Activated T-cell treated with anti-CD3 and anti-CD28 coated beads, Interleukin-2, amount 50 U/mL, for 1 hour (primary cell): ENCODE results near the gene PLA2G5.
"Not testable (repeated sequence)": the region's sequence is repeated elsewhere in the genome, so short reads cannot be mapped to it uniquely, and the experiment has no call there.

Experiments used
- DNase-seq: peaks from one replicate; pipeline ENCODE4 v3.0.0-alpha.2; 2020

The PLA2G5 gene

GRCh38 chr1:20069874-20070273 is at the start of gene PLA2G5:
Gene PLA2G5, plus strand, starts transcription at chr1:20070194. Its CDS starts 14,637 bp downstream, at chr1:20084831.
- no peak for DNase-seq

GRCh38 chr1:20028125-20028524 is 41.9 kb upstream of the PLA2G5 start:
- DNase-seq = no peak

DNA sequence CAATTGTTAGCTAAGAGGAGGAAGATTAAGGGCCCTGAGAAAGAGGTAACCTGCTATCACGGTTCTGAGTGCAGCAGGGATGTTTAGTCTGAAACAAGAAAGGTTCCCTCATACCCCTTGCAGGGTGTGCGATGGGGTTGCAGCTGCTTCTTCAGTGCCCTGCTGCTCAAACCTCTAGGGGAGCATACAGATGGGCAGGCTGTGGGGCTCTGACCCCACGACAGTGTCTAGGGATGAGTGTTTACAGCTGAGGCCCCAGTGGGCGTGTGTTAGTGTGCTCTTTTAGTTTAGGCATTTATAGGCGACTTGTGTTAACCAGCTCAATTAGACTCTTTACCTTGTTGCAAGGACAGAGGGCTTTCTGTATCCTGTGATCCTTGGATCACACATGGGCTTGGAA is 41.3 kb upstream of the PLA2G5 start:
- no peak for DNase-seq

DNA sequence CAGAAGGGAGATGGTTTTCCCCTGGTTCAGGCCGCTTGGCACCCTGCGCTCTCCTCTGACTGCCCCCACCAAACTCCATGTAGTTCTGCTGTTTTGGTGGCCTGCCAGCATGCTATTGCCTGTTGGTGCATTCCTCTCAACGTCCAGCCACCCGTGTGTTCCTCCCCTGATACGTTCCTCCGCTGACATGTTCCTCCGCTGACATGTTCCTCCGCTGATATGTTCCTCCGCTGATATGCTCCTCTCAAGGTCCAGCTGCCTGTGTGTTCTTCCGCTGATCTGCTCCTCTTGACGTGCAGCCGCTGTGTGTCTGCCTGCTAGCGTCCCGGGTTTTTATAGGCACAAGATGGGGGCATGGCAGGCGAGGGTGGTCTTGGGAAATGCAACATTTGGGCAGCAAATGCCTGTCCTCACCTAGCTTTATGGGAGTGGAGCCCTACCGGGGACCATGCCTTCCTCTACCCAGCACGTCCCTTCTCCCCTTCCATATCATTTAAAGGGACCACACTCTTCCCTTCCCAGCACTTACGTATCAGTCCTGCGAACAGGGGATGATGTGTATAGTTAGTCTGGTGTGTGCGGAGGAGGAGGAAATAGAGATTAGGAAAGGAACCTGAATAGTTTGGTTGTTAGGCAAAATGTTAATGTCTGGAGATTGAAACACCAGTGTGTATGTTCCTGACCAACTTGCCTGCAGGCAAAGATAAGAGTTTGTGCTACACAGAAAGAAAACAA is 40.6 kb upstream of the PLA2G5 start:
- no peak for DNase-seq

- DNase-seq = not testable (repeated sequence)
Observed at GRCh38 chr1:20030436-20031151, 39.4 kb upstream of the PLA2G5 start.

- no peak for DNase-seq
Observed at GRCh38 chr1:20031161-20031560, 38.8 kb upstream of the PLA2G5 start.

DNA sequence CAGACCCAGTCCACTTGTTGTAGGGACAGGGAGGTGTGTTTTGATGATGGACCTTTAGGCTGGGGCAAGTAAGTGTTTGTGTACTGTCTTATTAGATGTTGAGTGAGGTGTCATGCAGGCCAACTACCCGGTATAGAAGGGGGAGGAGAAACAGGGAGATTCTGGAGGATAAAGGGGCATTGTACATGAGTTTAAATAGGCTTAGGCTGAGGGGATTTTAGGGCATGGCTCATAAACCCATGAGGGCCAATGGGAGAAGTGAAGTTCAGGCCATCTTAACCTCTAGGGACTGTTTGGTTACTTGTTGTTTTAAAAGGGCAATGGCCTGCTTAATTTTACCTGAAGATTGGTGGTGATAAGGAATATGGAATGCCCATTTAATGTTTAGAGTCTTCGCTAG is 38.2 kb upstream of the PLA2G5 start:
- DNase-seq = no peak

- no peak for DNase-seq
Observed at GRCh38 chr1:20032425-20032824, 37.6 kb upstream of the PLA2G5 start.

DNA sequence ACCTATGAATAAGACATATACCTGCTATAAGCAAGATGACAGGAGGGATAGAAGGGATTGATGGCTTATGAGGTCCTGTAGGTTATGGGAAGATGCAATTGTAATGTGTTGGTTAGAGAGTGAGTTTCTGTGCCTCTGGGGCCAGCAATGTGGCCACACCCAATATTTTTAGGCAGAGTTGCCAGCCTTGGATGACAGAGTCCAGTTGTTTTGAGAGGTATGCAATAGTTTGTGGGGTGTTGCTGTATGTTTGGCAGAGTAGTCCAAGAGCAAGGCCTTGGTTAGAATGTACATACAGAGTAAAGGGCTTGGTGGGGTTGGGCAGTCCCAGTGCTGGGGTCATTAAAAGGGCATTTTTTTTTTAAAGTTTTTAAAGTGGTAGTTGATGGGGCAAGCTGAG is 36.6 kb upstream of the PLA2G5 start:
- no peak for DNase-seq

DNA sequence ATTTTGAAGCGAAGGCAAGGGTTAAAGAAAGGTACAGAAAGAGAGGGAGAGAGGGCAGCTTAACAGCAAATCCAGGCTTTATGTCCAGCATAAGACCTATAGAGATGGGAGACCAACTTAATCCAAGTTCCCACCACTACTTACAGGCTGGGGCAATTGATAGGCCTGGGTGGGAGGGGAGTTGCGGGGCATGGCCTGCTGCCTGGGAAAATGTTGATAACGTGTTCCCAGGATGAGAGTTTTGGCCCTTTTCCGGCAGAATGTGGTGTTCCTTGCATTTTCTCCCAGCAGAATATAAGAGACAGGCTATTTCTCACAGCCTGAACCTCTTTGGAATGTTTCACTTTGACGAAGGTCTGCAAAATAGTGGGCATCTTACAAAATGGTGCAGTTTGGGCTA is 34.9 kb upstream of the PLA2G5 start:
- no peak for DNase-seq

- no peak for DNase-seq
Observed at GRCh38 chr1:20037877-20038276, 32.1 kb upstream of the PLA2G5 start.

DNA sequence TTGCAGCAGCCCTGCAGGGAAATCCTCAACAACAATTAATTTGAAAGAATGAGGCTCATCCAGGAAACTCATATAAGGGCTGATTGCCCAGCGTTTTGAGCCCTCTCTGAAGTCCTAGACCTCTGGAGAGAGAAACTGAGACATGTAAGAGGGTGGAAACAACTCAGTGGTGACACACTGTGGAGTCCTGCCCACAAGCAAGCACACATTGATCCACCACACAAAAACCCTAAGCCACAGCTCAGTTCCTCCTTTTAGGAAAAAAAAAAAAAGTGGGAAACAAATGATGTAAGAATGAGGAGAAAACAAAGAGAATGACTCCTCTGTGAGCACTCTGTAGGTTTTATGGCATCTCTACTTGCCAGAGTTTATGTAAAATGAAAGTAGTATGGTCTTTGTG is 22.9 kb upstream of the PLA2G5 start:
- DNase-seq = no peak

DNA sequence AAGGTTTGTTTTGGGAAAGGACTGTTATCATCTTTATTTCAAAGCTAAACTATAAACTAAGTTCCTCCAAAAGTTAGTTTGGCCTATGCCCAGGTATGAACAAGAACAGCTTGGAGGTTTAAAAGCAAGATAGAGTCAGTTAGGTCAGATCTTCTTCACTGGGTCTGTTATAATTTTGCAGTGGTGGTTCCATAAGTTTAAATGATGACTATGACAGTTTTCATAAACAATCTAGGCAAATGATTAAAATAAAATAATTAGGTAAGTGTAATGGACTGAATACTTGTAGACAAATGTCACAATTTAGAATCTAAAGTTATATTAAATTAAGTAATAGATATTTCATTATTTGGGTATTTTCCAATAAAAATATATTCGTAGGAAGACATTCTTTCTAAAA is 21.4 kb upstream of the PLA2G5 start:
- no peak for DNase-seq

GRCh38 chr1:20049056-20049798 is 20.8 kb upstream of the PLA2G5 start:
- not testable (repeated sequence) for DNase-seq

GRCh38 chr1:20051218-20051829 is 18.7 kb upstream of the PLA2G5 start:
- DNase-seq = no peak

DNA sequence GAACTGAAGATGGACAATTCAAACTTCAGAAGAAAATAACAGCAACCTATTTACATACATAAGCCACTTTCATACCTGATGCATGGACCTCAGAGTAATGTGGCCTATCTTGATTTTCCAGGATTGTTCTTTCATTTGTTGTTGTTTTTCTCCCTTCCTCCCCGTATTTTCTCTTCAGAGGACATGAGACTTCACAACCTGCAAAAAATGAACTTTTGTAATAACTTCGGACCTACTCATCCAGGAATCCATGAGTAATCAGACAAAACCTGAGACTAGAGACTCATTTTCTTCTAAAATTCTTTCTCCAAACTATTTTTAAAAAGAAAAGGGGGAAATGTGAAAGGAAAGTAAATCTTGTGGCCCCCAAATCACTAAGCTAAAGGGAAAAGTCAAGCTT is 17.6 kb upstream of the PLA2G5 start:
- DNase-seq = no peak

DNA sequence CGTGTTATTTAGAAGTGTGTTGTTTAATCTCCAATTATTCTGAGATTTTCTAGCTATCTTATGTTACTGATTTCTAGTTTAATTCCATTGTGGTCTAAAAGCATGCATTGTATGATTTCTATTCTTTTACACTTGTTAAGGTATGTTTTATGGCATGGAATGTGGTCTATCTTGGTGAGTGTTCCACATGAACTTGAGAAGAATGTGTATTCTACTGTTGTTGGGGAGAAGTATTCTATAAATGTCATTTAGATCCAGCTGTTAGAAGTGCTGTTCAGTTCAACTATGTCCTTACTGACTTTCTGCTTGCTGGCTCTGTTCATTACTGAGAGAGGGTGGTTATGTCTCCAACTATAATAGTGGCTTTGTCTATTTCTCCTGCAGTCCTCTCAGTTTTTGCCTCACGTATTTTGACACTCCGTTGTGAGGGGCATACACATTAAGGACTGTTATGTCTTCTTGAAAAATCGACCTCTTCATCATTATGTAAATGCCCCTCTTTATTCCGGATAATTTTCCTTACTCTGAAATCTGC is 12.0 kb upstream of the PLA2G5 start:
- DNase-seq = no peak

- no peak for DNase-seq
Observed at GRCh38 chr1:20058531-20058930, 11.5 kb upstream of the PLA2G5 start.

DNA sequence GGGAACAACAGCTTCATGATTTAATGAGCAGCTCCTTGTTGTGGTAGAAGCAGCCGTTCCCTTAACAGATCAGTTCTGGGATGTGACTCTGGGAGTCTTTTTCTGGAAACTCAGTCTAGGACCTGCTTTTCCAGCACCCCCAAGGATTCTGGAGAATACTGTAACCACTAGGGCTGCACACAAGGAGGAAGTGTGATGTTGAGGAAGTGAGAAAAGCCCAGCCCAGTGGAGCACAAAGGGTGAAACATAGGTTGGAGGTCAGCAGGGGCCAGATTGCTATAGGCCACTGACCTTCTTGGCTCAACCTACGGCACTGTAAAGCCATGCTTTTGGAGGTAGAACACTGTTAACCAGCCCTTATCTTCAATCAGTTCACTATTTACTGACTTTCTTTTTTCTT is 10.1 kb upstream of the PLA2G5 start:
- no peak for DNase-seq

DNA sequence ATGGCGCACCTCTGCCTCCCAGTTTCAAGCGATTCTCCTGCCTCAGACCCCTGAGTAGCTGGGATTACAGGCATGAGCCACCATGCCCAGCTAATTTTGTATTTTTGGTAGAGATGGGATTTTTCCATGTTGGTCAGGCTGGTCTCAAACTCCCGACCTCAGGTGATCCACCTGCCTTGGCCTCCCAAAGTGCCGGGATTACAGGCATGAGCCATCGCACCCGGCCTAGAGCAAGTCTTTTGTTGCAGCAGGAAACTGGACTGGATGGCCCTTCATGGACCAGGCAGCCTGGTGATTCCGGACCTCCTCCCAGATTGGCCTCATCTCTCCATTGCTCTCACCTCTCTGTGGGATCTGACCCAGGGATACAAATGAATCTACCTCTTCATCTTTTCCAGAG is 9.2 kb upstream of the PLA2G5 start:
- not testable (repeated sequence) for DNase-seq

GRCh38 chr1:20061866-20062265 is 8.1 kb upstream of the PLA2G5 start:
- DNase-seq = no peak

DNA sequence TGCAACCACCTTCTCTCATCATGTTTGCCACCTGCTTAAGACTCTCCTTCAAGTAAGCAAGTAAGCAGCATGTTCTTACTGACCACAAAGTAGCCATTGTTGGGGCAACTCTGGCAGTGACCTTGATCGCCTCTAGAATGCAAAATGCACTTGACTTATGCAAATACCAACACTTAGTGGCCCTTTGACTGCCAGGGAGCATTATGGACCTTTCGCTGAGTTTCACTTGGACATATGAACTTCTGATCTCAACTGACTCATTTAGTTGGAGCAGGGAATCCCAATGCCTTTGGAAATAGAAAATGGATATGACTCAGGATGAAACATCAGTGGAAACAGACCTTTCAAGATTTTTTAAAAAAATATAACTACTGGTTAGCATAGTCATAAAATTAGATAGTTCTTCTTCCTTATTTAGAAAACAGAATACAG is 6.1 kb upstream of the PLA2G5 start:
- no peak for DNase-seq

DNA sequence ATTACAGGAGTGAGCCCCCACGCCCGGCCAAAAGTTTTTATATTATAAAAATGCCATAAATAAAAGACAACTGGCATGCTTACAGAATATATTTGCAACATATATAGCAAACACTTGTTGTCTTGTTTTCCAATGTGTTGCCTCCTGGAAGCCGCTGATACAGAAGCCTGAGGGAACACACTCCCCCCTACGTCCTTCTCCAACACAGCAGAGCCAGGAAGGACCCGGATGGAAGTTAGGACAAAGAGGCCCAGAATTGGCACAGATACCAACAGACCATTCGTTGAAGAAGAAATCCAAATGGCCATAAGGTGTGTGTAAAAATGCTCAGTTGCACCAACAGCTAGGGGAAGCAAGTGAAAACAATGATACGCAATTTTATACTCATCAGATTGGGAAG is 1.3 kb upstream of the PLA2G5 start:
- DNase-seq = no peak
